NCI-H1048 (cell line): ENCODE data around the gene ZWILCH.
"Not testable (repeated sequence)": the region's sequence is repeated elsewhere in the genome, so short reads cannot be mapped to it uniquely, and the experiment has no call there.

Source experiments
- DNase-seq: peaks from one replicate; lab custom pipeline; 2025; lab: John Stamatoyannopoulos, UW

Gene ZWILCH

DNA sequence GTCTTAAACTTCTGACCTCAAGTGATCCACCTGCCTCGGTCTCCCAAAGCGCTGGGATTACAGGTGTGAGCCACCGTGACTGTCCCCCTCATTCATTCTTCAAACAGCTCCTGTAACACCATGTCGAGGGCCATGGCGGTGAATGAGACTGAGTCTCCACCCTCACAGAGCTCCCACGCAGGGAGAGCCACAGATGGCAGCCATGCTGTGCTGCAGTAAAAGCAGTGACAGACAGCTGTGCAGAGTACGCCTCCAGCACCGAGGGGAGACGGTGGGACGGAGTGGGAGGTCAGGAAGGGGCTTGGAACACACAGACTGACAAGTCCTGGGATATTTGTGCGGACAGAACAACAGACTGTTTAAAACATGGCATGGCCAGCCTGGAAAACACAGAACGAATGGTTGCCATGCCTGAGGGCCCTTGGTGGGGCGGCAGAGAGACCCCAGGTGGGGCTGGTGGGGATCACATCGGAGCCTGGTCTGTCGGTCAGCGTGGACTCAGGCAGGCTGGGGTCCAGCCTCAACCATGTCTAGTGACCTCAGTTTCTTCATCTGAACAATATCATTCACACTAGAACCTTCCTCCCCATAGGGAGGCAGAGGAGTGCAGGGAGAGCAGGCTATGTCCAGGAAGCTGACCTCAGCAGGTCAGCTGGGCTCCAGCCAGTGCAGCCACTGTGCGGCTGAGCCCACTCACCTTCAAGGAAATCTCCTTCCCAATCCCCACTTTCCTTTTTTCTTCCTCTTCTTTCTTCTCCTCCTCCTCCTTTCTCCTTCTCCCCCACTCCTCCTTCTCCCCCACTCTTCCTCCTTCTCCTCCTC, 81.2 kb downstream of the ZWILCH start:
- DNase-seq: no peak

DNA sequence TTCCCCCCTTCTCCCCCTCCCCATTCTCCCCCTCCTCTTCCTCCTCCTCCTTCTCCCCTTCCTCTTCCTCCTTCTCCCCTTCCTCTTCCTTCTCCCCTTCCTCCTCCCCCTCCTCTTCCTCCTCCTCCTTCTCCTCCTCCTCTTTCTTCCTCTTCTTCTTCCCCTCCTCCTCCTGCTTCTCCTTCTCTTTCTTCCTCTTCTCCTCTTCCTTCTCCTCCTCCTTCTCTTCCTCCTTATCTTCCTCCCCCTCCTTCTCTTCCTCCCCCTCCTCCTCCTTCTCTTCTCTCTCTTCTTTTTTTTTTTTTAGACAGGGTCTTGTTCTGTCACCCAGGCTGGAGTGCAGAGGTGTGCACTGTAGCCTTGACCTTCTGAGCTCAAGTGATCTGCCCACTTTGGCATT, 81.9 kb downstream of the ZWILCH start:
- DNase-seq: no peak

DNA sequence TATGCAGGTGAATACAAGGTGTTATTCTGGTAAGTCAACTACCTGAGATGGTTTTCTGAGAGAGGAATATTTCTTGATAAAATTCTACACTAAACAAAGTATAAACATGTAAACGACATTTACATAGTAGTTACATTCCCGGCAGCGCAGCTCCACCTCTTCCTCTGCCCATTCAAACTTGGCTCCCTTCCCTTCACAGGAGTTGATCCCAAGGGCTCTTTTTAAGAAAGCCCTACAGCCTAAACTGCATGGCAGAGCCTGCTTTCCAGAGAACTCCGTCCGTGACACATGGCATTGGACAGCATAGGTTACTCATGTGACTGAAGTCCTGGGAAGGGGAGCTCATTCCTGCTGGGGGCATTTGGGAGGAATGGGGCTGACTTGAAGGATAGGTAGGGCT, 82.6 kb downstream of the ZWILCH start:
- no peak for DNase-seq

DNA sequence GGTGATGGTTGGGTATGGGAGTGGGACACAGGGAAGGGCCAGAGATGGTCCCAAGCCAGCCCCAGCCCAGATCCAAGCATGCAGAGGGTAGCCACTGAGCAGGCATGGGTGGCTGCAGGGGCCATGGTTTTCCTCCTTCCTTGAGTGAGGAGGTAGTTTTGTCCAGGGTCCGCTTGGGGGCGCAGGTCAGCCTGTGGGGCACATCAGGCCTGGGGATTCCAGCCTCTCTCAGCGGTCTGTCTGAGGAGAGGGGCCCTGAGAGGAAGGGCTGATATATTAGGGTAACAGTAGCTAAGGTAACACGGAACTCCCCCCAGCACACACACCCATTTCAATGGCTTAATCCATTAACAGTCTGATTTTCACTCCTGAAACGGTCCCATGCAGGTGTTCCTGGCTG, 83.4 kb downstream of the ZWILCH start:
- no peak for DNase-seq

DNA sequence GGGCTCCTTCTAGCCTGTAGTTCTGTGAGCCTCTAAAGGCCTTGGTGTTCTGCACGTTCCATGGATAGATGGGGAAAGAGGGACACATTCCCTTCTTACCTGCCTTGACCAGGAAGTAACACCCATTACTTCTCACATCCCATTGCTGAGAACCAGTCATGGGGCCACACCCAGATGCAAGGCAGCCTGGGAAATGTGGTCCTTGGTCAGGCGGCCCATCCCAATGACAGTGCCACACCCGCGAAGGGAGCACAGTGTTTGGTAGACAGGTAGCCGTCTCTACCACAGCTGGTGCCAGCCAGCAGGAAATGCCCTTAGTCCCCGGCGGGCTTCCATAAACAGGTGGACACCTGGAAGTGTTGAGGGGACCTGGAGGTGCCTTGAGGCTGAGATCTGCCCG, 83.8 kb downstream of the ZWILCH start:
- no peak for DNase-seq

DNA sequence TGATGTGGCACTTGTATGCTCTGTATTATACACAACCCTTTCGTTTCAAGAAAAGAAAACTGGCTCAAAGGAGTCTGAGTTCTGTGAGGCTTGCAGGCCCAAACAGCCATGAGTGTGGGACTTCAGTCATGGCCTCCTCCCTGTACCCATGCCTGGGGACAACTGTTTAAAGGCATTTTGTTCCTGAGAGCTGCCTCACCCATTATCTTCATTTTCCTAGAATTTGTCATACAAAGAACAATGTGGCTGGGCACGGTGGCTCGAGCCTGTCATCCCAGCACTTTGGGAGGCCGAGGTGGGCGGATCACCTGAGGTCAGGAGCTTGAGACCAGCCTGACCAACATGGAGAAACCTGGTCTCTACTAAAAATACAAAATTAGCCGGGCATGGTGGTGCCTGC, 84.3 kb downstream of the ZWILCH start:
- not testable (repeated sequence) for DNase-seq

DNA sequence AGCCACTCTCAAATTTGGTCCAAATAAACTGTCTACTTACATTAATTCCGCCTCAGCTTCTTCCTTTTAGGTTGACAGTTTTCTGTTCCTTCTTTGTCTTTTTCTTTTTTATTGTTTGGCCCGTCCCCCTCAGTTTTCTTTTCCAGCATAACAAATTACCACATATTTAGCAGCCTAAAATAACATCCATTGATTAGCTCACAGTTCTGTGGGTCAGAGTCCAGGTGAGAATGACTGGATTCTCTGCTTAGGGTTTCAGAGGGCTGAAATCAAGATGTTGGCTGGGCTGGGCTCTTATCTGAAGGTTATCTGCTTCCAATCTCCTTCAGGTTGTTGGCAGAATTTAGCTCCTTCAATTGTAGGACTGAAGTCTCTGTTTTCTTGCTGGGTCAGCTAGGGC, 85.3 kb downstream of the ZWILCH start:
- DNase-seq: no peak

DNA sequence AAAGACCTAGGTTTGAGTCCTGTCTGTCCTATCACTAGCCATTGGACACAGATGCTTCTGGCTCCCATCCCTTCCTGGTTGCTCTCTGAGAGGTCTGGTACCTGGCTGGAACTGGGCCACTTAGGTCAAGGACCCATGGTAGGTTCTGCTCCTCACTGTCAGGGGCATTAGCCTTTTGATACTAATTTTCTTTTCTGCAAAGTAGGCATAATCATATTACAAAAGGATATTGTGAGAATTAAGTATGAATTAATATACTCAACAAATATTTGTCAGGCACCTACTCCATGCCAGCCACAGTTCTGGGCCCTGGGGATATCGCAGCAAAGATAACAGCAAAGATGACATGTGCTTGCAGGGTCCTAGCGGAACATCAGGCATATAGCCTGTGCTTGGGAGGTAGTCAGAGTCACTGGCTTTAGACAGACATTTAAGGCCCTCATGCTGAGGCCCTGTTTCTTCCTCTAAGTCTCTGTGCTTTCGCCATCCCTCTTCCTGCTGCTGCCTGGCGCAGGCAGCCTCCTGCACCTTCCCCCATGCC, 86.3 kb downstream of the ZWILCH start:
- DNase-seq: no peak

DNA sequence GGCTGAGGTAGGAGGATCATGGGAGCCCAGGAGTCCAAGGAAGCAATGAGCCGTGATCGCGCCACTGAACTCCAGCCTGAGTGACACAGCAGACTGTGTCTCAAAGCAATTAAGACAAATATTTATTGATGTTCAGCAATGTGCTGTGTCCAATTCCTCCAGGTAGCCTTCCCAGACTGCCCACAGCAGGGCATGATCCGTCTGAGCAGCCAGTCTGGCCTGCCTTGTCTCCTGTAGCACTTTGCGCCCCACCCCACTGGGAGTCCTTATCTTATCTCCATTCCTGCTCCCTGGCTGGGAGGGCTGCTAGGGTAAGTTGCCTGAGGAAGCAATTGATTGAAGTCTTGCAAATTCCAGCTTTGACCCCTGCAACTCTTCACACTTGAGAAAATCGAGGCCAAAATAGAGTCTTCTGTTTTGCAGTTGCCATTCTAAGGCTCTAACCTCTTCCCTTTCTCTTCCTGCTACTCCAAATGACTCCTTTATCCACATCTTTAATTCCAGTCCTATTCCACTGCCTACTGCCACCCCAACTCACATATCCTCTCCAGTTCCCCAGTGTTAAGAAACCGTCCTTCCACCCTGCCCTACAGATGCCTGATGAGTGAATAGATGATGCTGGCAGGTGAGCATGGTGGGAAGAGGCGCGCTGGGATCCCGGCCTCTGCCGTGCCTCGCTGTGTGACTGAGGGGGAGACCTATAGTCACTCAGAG, 87.5 kb downstream of the ZWILCH start:
- no peak for DNase-seq

DNA sequence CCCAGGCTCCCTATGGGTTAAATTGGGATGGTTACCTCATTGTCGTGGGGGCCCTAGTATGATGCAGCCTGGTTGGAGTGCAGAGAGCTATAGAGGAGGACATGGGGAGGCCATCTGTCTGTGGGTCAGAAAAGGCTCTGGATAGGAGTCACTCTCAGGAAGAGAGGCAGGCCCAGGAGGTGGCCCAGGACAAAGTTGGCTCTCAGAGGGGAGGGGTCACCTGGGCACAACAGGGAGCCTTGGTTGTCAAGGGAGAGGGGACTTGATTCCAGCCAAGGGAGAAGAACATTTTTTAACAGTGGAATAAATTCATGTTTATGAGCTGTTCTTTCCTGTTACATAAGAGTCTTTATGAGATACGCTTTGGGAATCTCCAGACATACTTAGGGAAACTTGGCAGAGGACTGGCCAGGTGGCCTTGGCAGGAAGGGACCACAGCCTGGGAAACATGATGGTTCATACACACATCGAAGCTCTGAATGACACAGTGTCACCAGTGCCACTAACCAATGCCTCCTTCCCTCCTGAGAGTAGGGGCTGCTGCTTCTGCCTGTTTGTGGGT, 88.2 kb downstream of the ZWILCH start:
- DNase-seq: no peak

DNA sequence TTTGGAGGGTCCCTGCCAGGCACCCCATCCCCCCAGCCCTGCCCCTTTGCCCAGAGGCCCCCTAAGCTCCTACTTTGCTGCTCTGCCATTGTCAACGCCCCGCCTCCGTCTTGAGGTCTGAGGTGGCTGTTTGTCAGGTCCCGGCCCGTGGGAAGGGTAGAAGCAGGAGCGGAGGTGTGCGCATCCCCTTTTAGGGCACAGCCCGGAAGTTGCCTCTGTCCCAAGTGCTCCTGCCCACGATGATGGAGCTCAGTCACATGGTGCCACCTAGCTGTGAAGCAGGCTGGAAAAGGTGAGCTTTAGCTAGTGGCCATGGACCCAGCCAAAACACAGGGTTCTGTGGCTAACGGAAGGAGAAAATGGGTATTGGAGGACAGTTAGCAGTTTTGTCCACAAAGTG, 89.2 kb downstream of the ZWILCH start:
- no peak for DNase-seq

DNA sequence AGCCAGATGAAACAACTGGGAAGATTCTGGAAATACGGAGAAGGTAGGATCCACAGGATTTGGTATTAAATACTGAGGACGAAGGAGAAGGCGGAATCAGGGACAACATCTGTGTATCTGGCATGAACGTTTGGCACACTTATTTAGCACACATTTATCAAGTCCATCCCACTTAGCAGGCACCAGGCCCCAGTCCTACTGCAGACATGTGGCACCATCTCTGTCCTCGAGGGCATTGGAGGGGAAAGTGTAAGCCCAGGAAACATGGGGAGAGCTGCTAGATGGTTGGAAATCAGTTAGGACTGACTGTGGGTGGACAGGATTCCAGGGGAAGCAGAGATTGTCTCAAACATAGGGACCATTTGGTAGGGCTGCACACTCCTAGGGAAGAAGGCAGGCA, 89.7 kb downstream of the ZWILCH start:
- no peak for DNase-seq

DNA sequence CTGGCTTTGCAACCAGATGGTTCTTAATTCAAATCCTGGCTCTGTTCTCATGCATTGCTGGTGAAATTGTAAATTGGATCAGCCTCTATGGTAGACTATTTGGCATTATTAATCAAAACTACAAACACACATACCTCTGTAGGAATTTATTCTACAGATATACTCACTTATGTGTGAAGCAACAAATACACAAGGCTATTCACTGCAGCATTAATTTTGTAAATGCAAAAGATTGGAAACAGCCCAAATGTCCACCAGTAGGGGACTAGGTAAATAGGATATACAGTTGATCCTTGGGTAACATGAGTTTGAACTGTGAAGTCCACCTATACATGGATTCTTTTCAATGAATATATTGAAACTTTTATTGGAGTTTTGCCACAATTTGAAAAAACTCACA, 90.2 kb downstream of the ZWILCH start:
- no peak for DNase-seq

DNA sequence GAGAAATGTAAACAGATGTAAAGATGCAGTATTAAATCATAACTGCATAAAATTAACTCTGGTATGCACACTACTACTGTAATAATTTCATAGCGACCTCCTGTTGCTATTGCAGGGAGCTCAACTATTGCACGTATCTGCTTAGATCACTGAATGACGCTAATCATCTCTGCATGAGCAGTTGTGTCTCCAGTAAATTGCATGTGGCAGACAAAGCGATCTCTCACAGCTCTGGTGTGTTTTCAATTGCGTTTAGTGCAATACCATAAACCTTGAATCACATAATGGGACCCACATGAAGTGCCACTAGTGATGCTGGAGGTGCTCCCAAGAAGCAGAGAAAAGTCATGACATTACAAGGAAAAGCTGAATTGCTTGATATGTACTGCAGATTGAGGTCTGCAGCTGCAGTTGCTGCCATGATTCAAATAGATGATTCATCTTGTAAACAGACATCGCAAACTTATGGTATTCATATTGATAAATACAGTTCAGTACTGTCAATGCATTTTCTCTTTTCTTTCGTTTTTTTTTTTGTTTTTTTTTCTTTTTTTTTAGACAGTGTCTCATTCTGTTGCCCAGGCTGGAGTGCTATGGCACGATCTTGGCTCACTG, 90.9 kb downstream of the ZWILCH start:
- no peak for DNase-seq

DNA sequence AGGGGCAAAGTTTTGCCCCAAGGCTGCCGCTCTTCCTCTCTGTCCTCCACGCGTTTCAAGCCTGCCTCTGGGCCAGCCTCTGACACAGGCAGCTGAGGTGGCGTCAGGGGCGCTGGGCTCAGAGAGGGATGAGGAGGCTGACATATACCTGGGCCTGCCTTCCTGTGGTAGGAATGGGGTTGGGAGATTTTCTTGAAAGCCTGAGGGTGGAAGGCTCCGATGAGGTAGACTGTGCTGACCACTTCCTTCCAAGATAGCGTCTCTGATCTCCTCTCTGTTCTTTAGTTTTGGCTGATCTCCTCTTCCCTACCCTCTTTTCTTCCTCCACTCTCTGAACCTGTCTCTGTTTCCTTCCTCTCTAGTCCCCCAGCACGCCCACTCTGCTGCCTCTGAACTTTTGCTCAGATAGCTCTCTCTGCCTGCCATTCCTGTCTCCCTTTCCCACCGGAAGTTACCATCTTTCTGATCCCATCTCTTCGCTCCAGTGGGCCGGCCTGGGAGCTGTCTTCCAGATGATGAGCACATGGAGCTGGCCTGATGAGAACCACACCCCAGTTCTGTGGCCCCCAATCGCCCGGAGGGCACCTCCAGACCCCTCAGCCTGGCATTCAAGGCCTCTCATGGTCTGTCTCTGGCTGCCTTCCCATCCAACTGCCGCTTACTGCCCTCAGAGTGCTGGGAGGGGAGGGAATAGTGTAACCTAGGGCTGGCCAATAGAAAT, 93.1 kb downstream of the ZWILCH start:
- no peak for DNase-seq
